ENCODE data around the gene OR4C46. TPM values are rescaled to one million over a fixed set of nuclear protein-coding genes. Genes with fewer than 3 reads are reported as not detected.
"Not testable (repeated sequence)": the region's sequence is repeated elsewhere in the genome, so short reads cannot be mapped to it uniquely, and the experiment has no call there.

OR4C46 gene
- polyA plus RNA-seq (2013, experiment 1 of 2; ENCODE audit: insufficient read length), result not detected
- polyA plus RNA-seq (2013, experiment 2 of 2; ENCODE audit: insufficient read length), result not detected

DNA sequence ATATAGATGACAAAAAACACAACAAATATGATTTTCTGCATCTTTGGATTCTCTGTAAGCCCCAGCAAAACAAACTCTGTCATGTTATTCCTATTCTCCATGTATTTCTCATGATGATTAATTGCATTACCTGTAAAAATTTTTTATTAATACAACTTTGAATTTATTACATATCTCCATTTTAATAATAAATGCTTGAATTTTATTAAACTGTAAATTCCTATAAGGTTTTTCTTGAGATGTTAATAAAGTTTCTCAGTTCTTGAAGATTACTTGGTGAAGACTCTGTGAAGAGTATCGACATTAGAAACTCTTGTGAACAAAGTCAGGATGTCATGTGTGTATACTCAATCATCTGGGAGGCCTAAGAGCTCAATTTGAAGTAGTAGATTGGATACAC lies at the start of gene OR4C46:
TSS of gene OR4C46 (minus strand) at position 101 of the 400 bp plus-strand sequence. CDS start at position 101, 0 bp downstream.
- DNase-seq, result no peak

DNA sequence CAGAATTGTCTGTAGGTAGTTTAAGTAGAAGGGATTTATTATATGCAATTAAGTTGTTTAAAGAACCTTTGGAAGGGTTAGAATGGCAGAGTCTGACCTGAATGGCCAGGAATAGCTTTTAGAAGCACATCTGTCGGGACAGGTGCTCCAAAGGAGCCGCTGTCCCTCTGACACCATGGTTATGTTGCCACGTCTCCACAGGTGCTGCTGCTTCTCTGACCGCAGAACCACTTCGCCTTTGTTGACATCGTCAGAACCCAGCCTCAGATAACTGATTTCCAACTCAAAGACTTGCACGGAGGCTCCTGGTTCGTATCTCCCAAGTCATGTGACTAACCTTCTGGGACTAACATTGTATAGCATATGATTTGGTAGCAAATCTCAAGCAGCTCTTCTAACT lies 41.8 kb upstream of the OR4C46 start:
- not testable (repeated sequence) for DNase-seq

- DNase-seq, result not testable (repeated sequence)
These were observed 42.4 kb downstream of the OR4C46 start for GRCh38 chr11:54561439-54561838.

DNA sequence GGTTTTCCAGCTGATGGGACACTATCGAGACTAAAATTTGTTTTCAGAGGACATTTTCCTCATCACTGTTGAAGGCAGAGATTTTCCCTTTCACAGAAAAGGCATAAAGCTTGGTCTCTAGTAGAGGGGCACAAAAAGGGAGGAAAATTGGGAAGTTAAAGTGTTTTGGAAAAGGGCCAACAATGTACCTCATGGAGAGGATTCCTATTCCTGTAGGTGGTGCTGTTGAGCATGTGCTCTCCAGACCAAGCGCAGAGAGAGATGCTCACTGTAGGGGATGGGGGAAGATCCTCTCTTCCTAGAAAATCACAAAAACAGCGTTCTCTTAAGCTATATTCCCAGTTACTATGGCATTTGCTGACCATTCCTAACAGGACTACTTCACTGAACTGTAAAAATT lies 44.9 kb downstream of the OR4C46 start:
- DNase-seq, result no peak

DNA sequence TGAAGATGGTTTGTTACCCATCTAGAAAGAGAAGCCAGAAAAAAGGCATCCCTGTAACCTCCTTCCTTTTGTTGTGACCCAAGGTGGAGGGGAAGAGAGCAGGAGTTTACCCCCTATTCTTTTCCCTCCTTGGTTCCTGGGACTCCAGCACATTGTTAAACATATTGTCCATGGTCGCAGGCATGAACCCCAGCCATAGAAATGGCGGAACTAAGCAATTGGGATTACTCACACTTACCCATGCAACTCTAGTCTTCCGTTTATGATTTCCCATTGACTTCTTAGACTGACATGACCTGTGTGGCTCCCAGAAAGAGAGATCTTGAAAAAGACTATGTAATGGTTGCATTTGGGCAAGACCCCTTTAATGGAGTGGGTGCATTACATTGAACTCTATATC lies 45.4 kb downstream of the OR4C46 start:
- no peak for DNase-seq
